K562 treated with DMSO at 1 percent for 12 hours (cell line): ENCODE measurements around the gene HCFC1. TPM values are rescaled to one million over a fixed set of nuclear protein-coding genes. Genes with fewer than 3 reads are reported as not detected.

Source experiments
- total RNA-seq: library from RNA; unstranded; fragments of 300-600 nt; gene quantifications from 2 replicates; pipeline ENCODE4 v1.2.3, GENCODE V29; 2022; ENCODE audit not compliant: insufficient read depth

Gene HCFC1
- 24.2 and 60.4 TPM in 2 replicates for total RNA-seq

DNA sequence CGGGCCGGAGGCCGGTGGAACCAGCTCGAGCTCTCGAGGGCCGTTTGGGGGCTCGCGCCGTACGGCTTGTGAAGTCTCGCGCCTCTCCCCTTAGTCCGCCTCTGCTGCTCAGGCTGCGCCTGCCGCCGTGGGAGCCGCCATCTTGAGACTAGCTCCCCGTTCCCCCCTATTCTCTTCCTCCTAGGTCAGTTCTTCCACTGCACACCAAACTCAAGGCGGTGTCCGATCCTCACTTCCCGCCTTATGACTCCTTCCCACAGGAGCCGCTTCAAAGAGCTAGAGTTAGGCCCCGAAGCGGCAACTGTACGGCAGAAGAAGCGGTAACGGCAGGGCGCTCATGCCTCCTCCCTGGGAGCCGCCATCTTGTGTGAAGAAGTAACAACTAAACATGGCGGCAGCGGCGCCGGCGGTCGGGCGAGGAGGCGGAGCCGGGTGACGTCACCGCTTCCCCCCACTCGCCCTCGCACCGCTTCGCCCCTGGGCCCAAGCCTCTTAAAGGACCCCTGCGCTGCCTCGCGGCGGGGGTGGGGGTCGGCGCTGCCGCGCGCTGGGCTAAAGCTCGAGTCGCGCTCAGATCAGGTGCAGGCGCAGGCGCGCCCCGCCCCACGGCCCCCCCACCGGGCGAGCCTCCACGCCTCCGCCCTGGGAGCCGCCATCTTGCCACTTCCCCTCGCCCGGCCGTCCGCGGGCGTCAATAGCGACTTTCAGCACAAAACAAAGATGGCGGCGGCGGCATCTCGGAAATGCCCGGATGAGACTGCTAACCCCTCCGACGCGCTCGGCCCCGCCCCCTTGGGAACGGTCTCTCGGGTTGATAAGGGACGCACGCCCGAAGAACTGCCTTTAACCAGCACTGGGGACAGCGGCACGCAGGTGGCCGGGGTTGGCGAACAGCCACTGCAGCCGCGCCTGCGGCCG lies at the start of gene HCFC1:
Gene HCFC1 (minus strand): TSS at position 369 of the 918 bp plus-strand sequence. CDS start 978 bp downstream, outside the sequence.

DNA sequence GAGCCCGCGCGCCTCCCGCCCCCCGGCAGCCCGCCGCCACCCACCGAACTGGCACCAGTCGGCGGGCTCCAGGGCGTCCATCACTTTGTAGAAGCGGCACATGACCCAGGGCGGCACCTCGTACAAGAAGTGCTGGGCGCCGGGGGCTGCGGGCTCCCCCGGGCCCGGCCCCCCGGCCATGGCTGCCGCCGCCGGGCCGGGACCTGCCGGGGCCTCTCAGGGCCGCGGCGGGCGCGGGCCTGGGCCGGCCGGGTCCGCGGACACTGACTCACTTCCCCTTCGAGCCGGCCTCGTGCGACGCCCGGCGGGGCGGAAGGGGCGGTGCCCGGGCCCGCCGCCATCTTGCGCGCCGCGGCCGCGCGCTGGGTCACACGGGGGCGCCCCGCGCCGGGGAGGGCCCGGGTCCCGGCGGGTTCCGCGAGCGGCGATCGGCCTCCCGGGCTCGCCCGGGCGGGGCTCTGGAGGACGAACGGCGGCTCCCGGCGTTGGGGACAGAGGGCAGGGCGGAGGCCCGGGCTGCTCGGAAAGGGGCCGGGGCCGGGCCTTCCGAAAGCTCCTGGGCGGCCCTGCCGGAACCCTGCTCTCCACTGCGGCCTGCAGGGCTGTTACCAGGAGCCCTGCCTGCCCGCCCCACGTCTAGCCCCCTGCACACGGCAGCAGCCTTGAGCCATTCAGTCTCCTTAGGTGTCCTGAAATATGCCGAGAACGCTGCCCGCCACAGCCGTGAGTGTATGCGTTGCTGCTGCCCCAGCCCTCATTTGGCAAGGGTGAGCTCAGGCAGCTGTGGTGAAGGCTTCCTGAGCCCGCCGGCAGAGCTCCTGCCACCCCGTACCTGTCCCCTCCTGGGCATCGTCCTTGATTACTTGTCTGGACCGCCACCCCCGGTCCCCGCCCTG lies 48.3 kb upstream of the HCFC1 start, which contains the start of gene IRAK1:
Gene IRAK1 (minus strand): TSS at position 270 of the 896 bp plus-strand sequence. CDS start 90 bp downstream, at position 180.

DNA sequence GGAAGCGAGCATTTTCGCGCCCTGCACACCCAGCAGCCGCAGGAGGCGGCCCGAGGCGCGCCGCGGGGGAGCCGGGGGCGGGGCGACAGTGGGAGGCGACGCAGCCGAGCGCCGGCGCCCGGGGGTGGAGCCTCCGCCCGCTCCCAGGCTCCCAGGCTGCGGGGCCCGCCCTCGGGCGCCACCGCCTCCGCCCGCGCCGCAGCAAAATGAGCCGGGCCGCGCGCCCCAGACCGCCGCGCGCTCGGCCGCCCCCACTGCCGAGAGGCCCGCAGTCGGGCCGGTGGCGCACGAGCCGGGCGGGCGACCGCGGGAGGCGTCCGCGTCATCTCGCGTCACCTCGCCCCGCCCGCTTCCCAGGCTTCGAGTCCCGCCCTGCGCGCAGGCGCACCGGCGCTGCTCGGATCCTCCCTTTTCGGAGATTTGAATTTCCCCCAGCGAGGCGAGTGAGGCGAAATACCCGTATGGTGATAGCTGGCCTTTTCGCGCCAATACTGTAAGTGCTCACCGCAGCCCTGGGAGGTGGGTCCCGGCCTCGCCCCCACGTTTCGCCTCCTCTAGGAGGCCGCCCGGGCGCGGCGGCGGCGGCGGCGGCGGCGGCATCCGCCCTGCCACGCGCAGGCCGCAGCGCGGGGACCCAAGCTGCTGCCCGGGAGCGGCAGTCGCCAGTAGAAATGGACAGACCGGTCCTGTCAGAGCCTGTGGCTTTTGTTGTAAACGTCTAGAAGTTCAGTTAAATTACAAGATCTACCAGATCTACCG lies 929 bp upstream of the HCFC1 start, which contains the start of gene TMEM187:
Gene TMEM187 (plus strand): TSS at position 387 of the 759 bp plus-strand sequence. CDS start 9,309 bp downstream, outside the sequence.

DNA sequence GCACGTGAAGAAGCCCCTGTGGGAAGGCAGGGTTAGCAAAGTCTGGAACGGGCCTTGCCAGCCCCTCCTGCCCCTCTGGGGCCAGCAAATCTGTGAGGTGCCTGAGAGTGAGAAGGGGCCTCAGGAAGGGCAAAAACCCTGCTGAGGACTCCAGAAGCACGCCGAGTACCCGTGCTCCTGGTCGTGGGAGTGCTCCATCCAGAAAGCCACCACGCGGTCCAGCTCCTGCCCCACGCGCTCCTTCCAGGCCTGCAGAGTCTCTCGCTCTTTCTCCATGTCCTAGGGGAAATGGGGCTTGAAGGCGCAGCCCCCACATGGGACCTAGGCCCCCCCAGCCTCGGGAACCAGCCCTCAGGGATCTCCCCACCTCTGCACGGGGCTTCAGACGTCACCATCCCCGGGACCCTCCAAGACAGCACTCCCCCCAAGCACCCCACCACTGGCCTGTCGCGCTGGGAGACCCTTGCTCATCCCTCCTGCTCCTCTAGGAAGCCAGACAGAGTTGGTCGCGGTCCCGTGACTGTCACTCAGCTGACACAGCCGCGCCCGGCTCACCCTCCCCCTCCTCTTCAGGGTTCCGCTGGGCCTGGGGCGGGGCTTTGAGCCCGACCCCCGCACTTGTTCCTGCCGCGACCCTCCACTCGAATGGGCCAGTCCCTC lies 27.3 kb downstream of the HCFC1 start, which contains the start of gene RENBP:
Gene RENBP (minus strand): TSS at position 504 of the 660 bp plus-strand sequence. CDS start 33 bp downstream, at position 471.

DNA sequence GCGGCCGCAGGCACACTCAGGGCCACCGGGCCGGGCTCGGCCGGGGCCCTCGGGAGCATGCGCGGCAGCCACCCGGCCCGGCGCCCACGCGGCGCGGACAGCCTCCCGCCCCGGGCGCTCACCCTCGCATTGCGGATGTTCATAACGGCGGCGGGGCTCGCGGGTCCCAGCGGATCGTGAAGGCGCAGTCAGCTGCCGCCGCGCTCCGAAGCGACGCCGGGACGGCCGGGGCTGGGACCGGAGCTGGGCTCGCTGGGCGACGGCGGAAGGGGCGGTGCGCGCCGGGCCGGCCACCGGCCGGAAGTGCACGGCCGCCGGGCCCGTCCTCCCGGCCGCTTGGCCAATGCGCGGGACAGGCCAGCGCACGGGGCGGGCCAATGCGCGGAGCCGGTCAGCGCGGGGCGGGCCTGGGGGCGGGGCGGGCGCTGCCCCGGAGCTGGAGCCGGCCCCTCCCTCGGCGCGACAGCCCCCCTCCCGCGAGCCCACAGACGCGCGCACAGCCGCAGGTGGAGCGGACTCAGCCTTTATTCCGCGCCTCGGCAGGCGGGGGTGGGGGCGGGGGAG lies 36.8 kb downstream of the HCFC1 start, which contains the start of gene NAA10:
Gene NAA10 (minus strand): TSS at position 276 of the 564 bp plus-strand sequence. CDS start 133 bp downstream, at position 143.

DNA sequence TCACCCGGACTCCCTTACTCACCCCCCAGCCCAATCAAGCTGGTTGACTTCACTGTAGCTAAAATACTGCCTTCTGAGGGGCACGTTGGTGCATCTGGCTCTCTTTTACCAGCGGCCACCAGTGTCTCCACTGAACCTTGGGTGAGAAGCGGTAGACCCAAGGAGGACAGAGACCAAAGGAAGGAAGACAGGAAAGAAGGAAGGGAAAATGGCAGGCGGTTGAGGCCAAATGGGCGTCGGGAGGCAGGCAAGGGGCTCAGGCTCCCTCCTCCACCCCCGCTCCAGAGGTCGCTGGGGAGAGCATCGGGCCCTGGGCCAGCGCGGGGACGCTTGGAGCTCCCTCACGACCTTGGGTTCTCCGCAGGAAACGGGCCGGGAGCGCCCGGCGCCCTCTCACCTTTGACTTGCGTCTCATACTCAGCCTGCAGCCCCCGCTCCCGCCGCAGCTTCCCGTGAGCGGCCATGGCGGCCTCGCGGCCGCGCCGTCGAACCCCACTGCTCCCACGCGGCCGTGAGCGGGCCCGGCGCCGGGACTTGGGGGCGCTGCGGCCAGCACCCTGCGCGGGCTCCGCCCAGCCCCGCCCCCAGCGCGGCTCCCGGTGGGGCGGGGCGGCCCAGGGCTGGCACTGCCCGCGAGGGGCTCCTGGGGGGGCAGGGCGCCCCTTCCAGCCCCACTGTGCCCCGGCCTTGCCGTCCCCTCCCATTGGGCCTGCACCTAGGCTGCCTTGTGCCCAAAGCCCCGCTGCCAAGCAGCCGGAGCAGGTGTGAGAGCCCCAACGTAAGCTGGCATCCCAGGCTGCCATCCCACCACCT lies 45.7 kb downstream of the HCFC1 start, which contains the start of gene ARHGAP4:
Gene ARHGAP4 (minus strand): TSS at position 526 of the 813 bp plus-strand sequence. CDS start 62 bp downstream, at position 464.

DNA sequence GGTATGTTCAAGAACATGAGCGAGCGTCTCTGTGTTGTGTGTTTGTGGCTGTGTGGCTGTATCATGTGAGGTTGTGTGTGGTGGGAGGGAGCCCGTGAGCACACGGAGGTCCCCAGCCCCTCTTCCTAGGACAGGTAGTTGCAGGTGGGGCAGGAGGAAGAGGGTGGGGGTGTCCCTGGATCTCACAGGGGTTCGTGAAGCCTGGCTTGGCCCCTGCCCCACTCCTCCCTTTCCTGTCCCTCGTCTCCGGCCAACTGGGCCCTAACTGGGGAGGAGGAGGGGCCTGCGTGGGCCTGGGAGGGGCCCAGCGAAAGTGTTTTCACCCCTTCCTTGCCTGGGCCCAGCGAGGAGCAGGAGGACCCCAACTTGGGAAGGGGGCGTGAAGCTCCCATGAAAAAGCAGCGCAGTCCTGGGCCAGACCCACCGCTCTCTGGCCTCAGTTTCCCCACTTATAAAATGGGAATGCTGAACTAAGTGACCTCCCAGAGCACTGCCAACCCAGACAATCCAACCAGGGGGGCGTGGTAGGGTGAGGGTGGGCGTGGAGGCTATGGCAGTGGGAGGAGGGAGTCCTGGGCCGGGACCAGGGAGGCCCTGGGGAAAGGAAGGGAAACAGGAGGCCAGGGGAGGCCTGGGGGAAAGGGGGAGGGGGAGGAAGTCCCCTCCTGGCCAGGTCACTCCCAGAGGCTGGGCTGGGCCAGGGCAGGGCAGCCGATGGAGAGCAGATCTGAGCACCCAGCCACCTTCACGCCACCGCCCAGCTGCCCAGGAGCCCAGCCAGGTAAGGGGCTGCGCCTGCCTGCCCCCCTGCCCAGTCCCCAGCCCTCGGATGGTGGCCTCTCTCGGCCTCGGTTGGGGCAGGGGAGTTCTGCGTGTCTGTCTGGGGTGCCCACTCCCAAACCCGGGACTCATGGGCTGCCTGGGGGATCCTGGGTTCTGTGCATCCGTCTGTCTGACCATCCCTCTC lies 67.3 kb downstream of the HCFC1 start, which contains the start of gene AVPR2:
Gene AVPR2 (plus strand): TSS at position 683 of the 967 bp plus-strand sequence. CDS start 473 bp downstream, outside the sequence.

Other genes with a start within 250 kb of the HCFC1 start
- 188 and 202 TPM in 2 replicates for gene BCAP31, start 247.4 kb downstream of the HCFC1 start, total RNA-seq
- 21.1 and 38.3 TPM in 2 replicates for gene ABCD1, start 247.0 kb downstream of the HCFC1 start, total RNA-seq
- gene PLXNB3, start 207.6 kb downstream of the HCFC1 start, total RNA-seq = not detected in 2 replicates
- gene SRPK3, start 190.8 kb downstream of the HCFC1 start, total RNA-seq = 0.15 TPM in 1 of 2 replicates, not detected in the other
- gene IDH3G, start 177.4 kb downstream of the HCFC1 start, total RNA-seq = 63.6 and 66.3 TPM in 2 replicates
- gene SSR4, start 177.2 kb downstream of the HCFC1 start, total RNA-seq = 679 and 1,009 TPM in 2 replicates
- gene PDZD4, start 141.3 kb downstream of the HCFC1 start, total RNA-seq = not detected in 2 replicates
- gene L1CAM, start 85.6 kb downstream of the HCFC1 start, total RNA-seq = 0.41 TPM in 1 of 2 replicates, not detected in the other
- 1.4 TPM in 1 of 2 replicates, not detected in the other for gene AVPR2, start 67.1 kb downstream of the HCFC1 start, total RNA-seq
- gene ARHGAP4, start 45.6 kb downstream of the HCFC1 start, total RNA-seq = 85.9 and 86.3 TPM in 2 replicates
- gene NAA10, start 36.8 kb downstream of the HCFC1 start, total RNA-seq = 121 and 143 TPM in 2 replicates
- gene RENBP, start 27.2 kb downstream of the HCFC1 start, total RNA-seq = 46.5 and 56.6 TPM in 2 replicates
- gene TMEM187, start 936 bp upstream of the HCFC1 start, total RNA-seq = 17.7 and 25.1 TPM in 2 replicates
- gene IRAK1, start 48.1 kb upstream of the HCFC1 start, total RNA-seq = 84.6 and 134 TPM in 2 replicates
- 25.0 and 39.4 TPM in 2 replicates for gene MECP2, start 125.9 kb upstream of the HCFC1 start, total RNA-seq
- gene OPN1LW, start 172.4 kb upstream of the HCFC1 start, total RNA-seq = not detected in 2 replicates
- gene OPN1MW, start 210.8 kb upstream of the HCFC1 start, total RNA-seq = not detected in 2 replicates
- gene OPN1MW2, start 247.9 kb upstream of the HCFC1 start, total RNA-seq = not detected in 2 replicates